Ishikawa (cell line): ENCODE results near the gene MEPCE.

ENCODE experiments used
- CEBPB ChIP-seq: IDR thresholded peaks from 2 replicates; pipeline ENCODE4 v1.6.1; 2012
- CREB1 ChIP-seq: IDR thresholded peaks from 2 replicates; pipeline ENCODE4 v1.6.1; 2012; ENCODE audit warnings: low read depth
- EGR1 ChIP-seq: IDR thresholded peaks from 2 replicates; pipeline ENCODE4 v1.6.1; 2012
- EP300 ChIP-seq: IDR thresholded peaks from 2 replicates; pipeline ENCODE4 v1.6.1; 2012; ENCODE audit warnings: borderline replicate concordance
- FOXM1 ChIP-seq: IDR thresholded peaks from 2 replicates; pipeline ENCODE4 v1.6.1; 2012; ENCODE audit warnings: low read depth, borderline replicate concordance
- MAX ChIP-seq: IDR thresholded peaks from 2 replicates; pipeline ENCODE4 v1.6.1; 2012
- NFIC ChIP-seq: IDR thresholded peaks from 2 replicates; pipeline ENCODE4 v1.6.1; 2012
- RAD21 ChIP-seq: IDR thresholded peaks from 2 replicates; pipeline ENCODE4 v1.6.1; 2012; ENCODE audit warnings: low read depth
- REST ChIP-seq: IDR thresholded peaks from 2 replicates; pipeline ENCODE4 v1.6.1; 2012; ENCODE audit warnings: low read depth, mild to moderate bottlenecking
- TAF1 ChIP-seq: IDR thresholded peaks from 2 replicates; pipeline ENCODE4 v1.6.1; 2012; ENCODE audit warnings: low read depth, mild to moderate bottlenecking
- TCF12 ChIP-seq: IDR thresholded peaks from 2 replicates; pipeline ENCODE4 v1.6.1; 2012; ENCODE audit warnings: low read depth
- TEAD4 ChIP-seq: IDR thresholded peaks from 2 replicates; pipeline ENCODE4 v1.6.1; 2012
- USF1 ChIP-seq: IDR thresholded peaks from 2 replicates; pipeline ENCODE4 v1.6.1; 2012
- YY1 ChIP-seq: IDR thresholded peaks from 2 replicates; pipeline ENCODE4 v1.6.1; 2012; ENCODE audit warnings: low read depth
- ZBTB7A ChIP-seq: IDR thresholded peaks from 2 replicates; pipeline ENCODE4 v1.6.1; 2012; ENCODE audit warnings: low read depth

The MEPCE gene

GRCh38 chr7:100386940-100387339, 42.7 kb upstream of the MEPCE start:
- TF ChIP-seq CEBPB (no peak), REST (no peak), TEAD4 (no peak), TCF12 (no peak), CREB1 (no peak), FOXM1 (no peak), TAF1 (no peak), EGR1 (no peak), EP300 (no peak), MAX (no peak), NFIC (no peak), USF1 (no peak), RAD21 (no peak), ZBTB7A (no peak), YY1 (no peak)

GRCh38 chr7:100387695-100388094, 41.9 kb upstream of the MEPCE start:
- no peak for TF ChIP-seq MAX

- no peak for TF ChIP-seq ZBTB7A
- no peak for TF ChIP-seq MAX
- no peak for TF ChIP-seq EGR1
- TF ChIP-seq NFIC = no peak
- TF ChIP-seq FOXM1 = no peak
- no peak for TF ChIP-seq TEAD4
- TF ChIP-seq USF1 = no peak
- TF ChIP-seq YY1 = no peak
- TF ChIP-seq TAF1 = no peak
- no peak for TF ChIP-seq RAD21
- TF ChIP-seq CREB1 = no peak
- no peak for TF ChIP-seq CEBPB
- TF ChIP-seq REST = no peak
Measured at GRCh38 chr7:100389437-100390088, 40.1 kb upstream of the MEPCE start.

GRCh38 chr7:100390286-100391009, 39.2 kb upstream of the MEPCE start:
- TF ChIP-seq MAX (no peak), FOXM1 (no peak), YY1 (no peak), NFIC (no peak), TEAD4 (no peak), TCF12 (no peak), REST (no peak), EGR1 (no peak), CEBPB (no peak)
